H9 (cell line): Measurements from ENCODE around the gene CRYGC. TPM values are rescaled to one million over a fixed set of nuclear protein-coding genes. Genes with fewer than 3 reads are reported as not detected.

Experiments
- DNase-seq: peaks from one replicate; pipeline ENCODE4 v3.0.0-alpha.2; 2017
- H2AFZ ChIP-seq: one replicate; pipeline ENCODE4 v1.6.1; 2013; ENCODE audit warnings: mild to moderate bottlenecking, low read length, control low read depth, moderate library complexity
- H2AK5ac ChIP-seq: 2 replicates; pipeline ENCODE4 v1.6.1; 2013; ENCODE audit warnings: low read length, control low read depth, mixed read lengths; ENCODE audit not compliant: insufficient read length
- H2BK120ac ChIP-seq: one replicate; pipeline ENCODE4 v1.6.1; 2013; ENCODE audit warnings: low read depth, mild to moderate bottlenecking, low read length, control low read depth, inconsistent platforms; ENCODE audit not compliant: poor library complexity, severe bottlenecking
- H2BK12ac ChIP-seq: 2 replicates; pipeline ENCODE4 v1.6.1; 2013; ENCODE audit warnings: low read length, control low read depth, mixed read lengths, low read depth; ENCODE audit not compliant: insufficient read length
- H2BK15ac ChIP-seq: 2 replicates; pipeline ENCODE4 v1.6.1; 2013; ENCODE audit warnings: low read depth, low read length, control low read depth
- H2BK20ac ChIP-seq: one replicate; pipeline ENCODE4 v1.6.1; 2013; ENCODE audit warnings: low read depth, mild to moderate bottlenecking, low read length, control low read depth, inconsistent platforms; ENCODE audit not compliant: poor library complexity, severe bottlenecking
- H2BK5ac ChIP-seq: 2 replicates; pipeline ENCODE4 v1.6.1; 2013; ENCODE audit warnings: low read length, control low read depth, mixed read lengths; ENCODE audit not compliant: insufficient read length
- H3K14ac ChIP-seq: 2 replicates; pipeline ENCODE4 v1.6.1; 2013; ENCODE audit warnings: low read length, control low read depth; ENCODE audit not compliant: insufficient read depth
- H3K18ac ChIP-seq: 2 replicates; pipeline ENCODE4 v1.6.1; 2013; ENCODE audit warnings: low read depth, mild to moderate bottlenecking, mixed read lengths, low read length, control low read depth; ENCODE audit not compliant: insufficient read length
- H3K23ac ChIP-seq: 2 replicates; pipeline ENCODE4 v1.6.1; 2013; ENCODE audit warnings: low read length, control low read depth, mixed read lengths, low read depth; ENCODE audit not compliant: insufficient read length
- H3K23me2 ChIP-seq: 2 replicates; pipeline ENCODE4 v1.6.1; 2013; ENCODE audit warnings: low read depth, mild to moderate bottlenecking, mixed read lengths, low read length, control low read depth; ENCODE audit not compliant: insufficient read length, poor library complexity, severe bottlenecking
- H3K27ac ChIP-seq: 2 replicates; pipeline ENCODE4 v1.5.1; 2013; ENCODE audit warnings: low read length, control low read depth, mixed read lengths, low read depth; ENCODE audit not compliant: insufficient read length
- H3K27me3 ChIP-seq: 2 replicates; pipeline ENCODE4 v1.6.1; 2013; ENCODE audit warnings: low read length, control low read depth, inconsistent platforms; ENCODE audit not compliant: insufficient read depth
- H3K4ac ChIP-seq: 2 replicates; pipeline ENCODE4 v1.6.1; 2013; ENCODE audit warnings: low read depth, mild to moderate bottlenecking, control low read depth, inconsistent platforms, low read length, moderate library complexity
- H3K4me1 ChIP-seq: 2 replicates; pipeline ENCODE4 v1.6.1; 2013; ENCODE audit warnings: low read length, control low read depth, inconsistent platforms; ENCODE audit not compliant: insufficient read depth
- H3K4me2 ChIP-seq: 2 replicates; pipeline ENCODE4 v1.6.1; 2013; ENCODE audit warnings: low read length, control low read depth, mixed read lengths; ENCODE audit not compliant: insufficient read length, insufficient read depth
- H3K56ac ChIP-seq: 2 replicates; pipeline ENCODE4 v1.6.1; 2013; ENCODE audit warnings: low read depth, mild to moderate bottlenecking, mixed read lengths, low read length, control low read depth; ENCODE audit not compliant: insufficient read length
- H3K79me1 ChIP-seq: 2 replicates; pipeline ENCODE4 v1.6.1; 2013; ENCODE audit warnings: low read depth, mild to moderate bottlenecking, moderate library complexity, low read length, control low read depth, inconsistent platforms; ENCODE audit not compliant: insufficient read depth, poor library complexity, severe bottlenecking
- H3K79me2 ChIP-seq: 2 replicates; pipeline ENCODE4 v1.6.1; 2013; ENCODE audit warnings: low read length, control low read depth, inconsistent platforms; ENCODE audit not compliant: insufficient read depth
- H3K9ac ChIP-seq: 2 replicates; pipeline ENCODE4 v1.6.1; 2013; ENCODE audit warnings: low read length, control low read depth, mixed read lengths; ENCODE audit not compliant: insufficient read length; ENCODE audit errors: extremely low read depth
- H3K9me3 ChIP-seq: one replicate; pipeline ENCODE4 v1.6.1; 2013; ENCODE audit warnings: low read depth, low read length, inconsistent platforms; ENCODE audit not compliant: control insufficient read depth
- H3T11ph ChIP-seq: one replicate; pipeline ENCODE4 v1.6.1; 2013; ENCODE audit warnings: mild to moderate bottlenecking, low read length, control low read depth, inconsistent platforms
- H4K20me1 ChIP-seq: one replicate; pipeline ENCODE4 v1.6.1; 2013; ENCODE audit not compliant: control insufficient read depth, insufficient read length, insufficient read depth
- H4K5ac ChIP-seq: 2 replicates; pipeline ENCODE4 v1.6.1; 2013; ENCODE audit warnings: low read depth, mild to moderate bottlenecking, mixed read lengths, low read length, control low read depth; ENCODE audit not compliant: insufficient read length
- H4K8ac ChIP-seq: replicated peaks from 2 replicates; pipeline ENCODE4 v1.6.1; 2013; ENCODE audit warnings: low read length, control low read depth, mixed read lengths, low read depth; ENCODE audit not compliant: insufficient read length
- H4K91ac ChIP-seq: 2 replicates; pipeline ENCODE4 v1.6.1; 2013; ENCODE audit warnings: low read depth, mild to moderate bottlenecking, moderate library complexity, mixed read lengths, low read length, control low read depth; ENCODE audit not compliant: insufficient read length
- H3K27ac Mint-ChIP-seq, 3 experiments: 2 replicates in 2 of 3; 3 replicates in 1 of 3; pipeline ENCODE4 v1.8.0; 2020 to 2021; ENCODE audit warnings: mixed read lengths in 3 of 3, mild to moderate bottlenecking in 1 of 3, moderate library complexity in 1 of 3
- H3K27me3 Mint-ChIP-seq: 2 replicates; pipeline ENCODE4 v1.8.0; 2021; ENCODE audit warnings: low read depth, mild to moderate bottlenecking, moderate library complexity, mixed read lengths
- H3K36me3 Mint-ChIP-seq, 3 experiments: 2 replicates in 2 of 3; 3 replicates in 1 of 3; pipeline ENCODE4 v1.8.0; 2020 to 2021; ENCODE audit warnings: low read depth in 3 of 3, mixed read lengths in 3 of 3; ENCODE audit not compliant: insufficient read depth in 1 of 3
- H3K4me1 Mint-ChIP-seq, 2 experiments: 2 replicates each; pipeline ENCODE4 v1.8.0; 2020; ENCODE audit warnings: mixed read lengths in 2 of 2
- H3K4me3 Mint-ChIP-seq, 2 experiments: 2 replicates in 1 of 2; 3 replicates in 1 of 2; pipeline ENCODE4 v1.8.0; 2020 to 2021; ENCODE audit warnings: mild to moderate bottlenecking in 2 of 2, mixed read lengths in 2 of 2, moderate library complexity in 1 of 2
- H3K9me3 Mint-ChIP-seq, 2 experiments: 2 replicates in 1 of 2; 3 replicates in 1 of 2; pipeline ENCODE4 v1.8.0; 2020; ENCODE audit warnings: mild to moderate bottlenecking in 2 of 2, mixed read lengths in 2 of 2, moderate library complexity in 1 of 2
- WGBS: extraction: QIAGEN DNeasy Blood & Tissue Kit; methylation state at CpG from one replicate; pipeline ENCODE4 v1.1.7; 2013; ENCODE audit warnings: missing lambda C conversion rate, low lambda C conversion rate, mixed read lengths; ENCODE audit not compliant: insufficient read length; ENCODE audit errors: extremely low coverage; 5-methylcytosine and 5-hydroxymethylcytosine counted together
- total RNA-seq: library from RNA; stranded (reverse); gene quantifications from 2 replicates; pipeline ENCODE4 v1.2.1, GENCODE V29; 2021
- TF ChIP-seq, protein P1 (sequence below): fragments of 200-600 bp; sonication (generic); conservative IDR thresholded peaks from 3 replicates; pipeline ENCODE4 v1.8.0; 2021; ENCODE audit warnings: antibody characterized with exemption, mild to moderate bottlenecking

Gene CRYGC
- total RNA-seq, 1 experiment from 2014 or later, result not detected

- no peak overlapping the region for H2BK12ac ChIP-seq
These were observed 1.1 kb upstream of the CRYGC start for GRCh38 chr2:208130712-208131110.

More at GRCh38 chr2:208130712-208131110, 1.1 kb upstream of the CRYGC start:
- H4K91ac ChIP-seq, result no peak overlapping the region
- no peak overlapping the region for H3K23ac ChIP-seq
- no peaks in the 10 kb centered on the region for H3K27me3 Mint-ChIP-seq
- no peak overlapping the region for H2BK15ac ChIP-seq
- no peak overlapping the region for H2AFZ ChIP-seq
- WGBS, result no CpG with 5 or more reads among the region's 6 CpGs
- H2BK20ac ChIP-seq, result no peak overlapping the region
- no peaks in the 10 kb centered on the region for H3K27me3 ChIP-seq
- no peaks in the 10 kb centered on the region for H3K4me1 ChIP-seq
- H2BK5ac ChIP-seq, result no peak overlapping the region
- H3K4me2 ChIP-seq, result no peak overlapping the region
- H3K4me3 Mint-ChIP-seq, result no peak overlapping the region; a peak in 1 of 5 replicates
- H3K79me2 ChIP-seq, result no peaks in the 10 kb centered on the region
- no peaks in the 10 kb centered on the region for H3K23me2 ChIP-seq
- H3T11ph ChIP-seq, result no peak overlapping the region
- no peak for DNase-seq
- TF ChIP-seq, protein P1, sequence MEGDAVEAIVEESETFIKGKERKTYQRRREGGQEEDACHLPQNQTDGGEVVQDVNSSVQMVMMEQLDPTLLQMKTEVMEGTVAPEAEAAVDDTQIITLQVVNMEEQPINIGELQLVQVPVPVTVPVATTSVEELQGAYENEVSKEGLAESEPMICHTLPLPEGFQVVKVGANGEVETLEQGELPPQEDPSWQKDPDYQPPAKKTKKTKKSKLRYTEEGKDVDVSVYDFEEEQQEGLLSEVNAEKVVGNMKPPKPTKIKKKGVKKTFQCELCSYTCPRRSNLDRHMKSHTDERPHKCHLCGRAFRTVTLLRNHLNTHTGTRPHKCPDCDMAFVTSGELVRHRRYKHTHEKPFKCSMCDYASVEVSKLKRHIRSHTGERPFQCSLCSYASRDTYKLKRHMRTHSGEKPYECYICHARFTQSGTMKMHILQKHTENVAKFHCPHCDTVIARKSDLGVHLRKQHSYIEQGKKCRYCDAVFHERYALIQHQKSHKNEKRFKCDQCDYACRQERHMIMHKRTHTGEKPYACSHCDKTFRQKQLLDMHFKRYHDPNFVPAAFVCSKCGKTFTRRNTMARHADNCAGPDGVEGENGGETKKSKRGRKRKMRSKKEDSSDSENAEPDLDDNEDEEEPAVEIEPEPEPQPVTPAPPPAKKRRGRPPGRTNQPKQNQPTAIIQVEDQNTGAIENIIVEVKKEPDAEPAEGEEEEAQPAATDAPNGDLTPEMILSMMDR, result no peak
- H3K4ac ChIP-seq, result no peak overlapping the region
- no peaks in the 10 kb centered on the region; a peak in 1 of 7 replicates for H3K36me3 Mint-ChIP-seq
- no peaks in the 10 kb centered on the region for H3K9me3 ChIP-seq
- no peak overlapping the region for H3K18ac ChIP-seq
- H3K9ac ChIP-seq, result no peak overlapping the region
- no peaks in the 10 kb centered on the region for H4K20me1 ChIP-seq
- H3K56ac ChIP-seq, result no peak overlapping the region
- H3K4me1 Mint-ChIP-seq, result no peaks in the 10 kb centered on the region
- no peak overlapping the region for H2AK5ac ChIP-seq
- no peaks in the 10 kb centered on the region for H3K79me1 ChIP-seq
- no peak overlapping the region for H3K27ac ChIP-seq
- no peak overlapping the region for H4K5ac ChIP-seq
- peaks cover 2 to 3% of the 10 kb centered on the region in 2 experiments; a peak in 2 of 5 replicates for H3K9me3 Mint-ChIP-seq
- no peak overlapping the region for H2BK120ac ChIP-seq
- no peak overlapping the region for H3K14ac ChIP-seq
- H4K8ac ChIP-seq, result no peak overlapping the region
- no peak overlapping the region for H3K27ac Mint-ChIP-seq
